ENCODE measurements around the gene PRRT2.

GRCh38 chr16:29811170-29811895, 660 bp upstream of the PRRT2 start:
- TF ChIP-seq CTCF (IDR thresholded peaks at IDR 0.05; ENCODE audit: poor library complexity) = no peak
- TF ChIP-seq EZH2phosphoT487 (IDR thresholded peaks at IDR 0.05; ENCODE audit: low read depth, severe bottlenecking, unreplicated experiment) = no peak
